Neural crest cell (in vitro differentiated cells): ENCODE data around the gene SNAPC1. TPM values are rescaled to one million over a fixed set of nuclear protein-coding genes. Genes with fewer than 3 reads are reported as not detected.
A peak's percentile ranks its signal among the peaks of the same experiment; 100 is the strongest.

ENCODE experiments used
- DNase-seq: peaks from one replicate; pipeline ENCODE4 v3.0.0; 2021; ENCODE audit warnings: low read depth, mixed read lengths, low spot score
- H3K27ac Mint-ChIP-seq: one replicate; pipeline ENCODE4 v1.8.0; 2021; ENCODE audit warnings: mild to moderate bottlenecking, mixed read lengths; ENCODE audit not compliant: unreplicated experiment
- H3K27me3 Mint-ChIP-seq: 2 replicates; pipeline ENCODE4 v1.8.0; 2021; ENCODE audit warnings: low read depth, mild to moderate bottlenecking, mixed read lengths
- H3K36me3 Mint-ChIP-seq: 2 replicates; pipeline ENCODE4 v1.8.0; 2021; ENCODE audit warnings: low read depth, mild to moderate bottlenecking, mixed read lengths
- H3K4me1 Mint-ChIP-seq: 2 replicates; pipeline ENCODE4 v1.8.0; 2021; ENCODE audit warnings: mixed read lengths
- H3K4me3 Mint-ChIP-seq: one replicate; pipeline ENCODE4 v1.8.0; 2021; ENCODE audit warnings: mild to moderate bottlenecking, mixed read lengths
- H3K9me3 Mint-ChIP-seq: 2 replicates; pipeline ENCODE4 v1.8.0; 2021; ENCODE audit warnings: mixed read lengths
- CTCF ChIP-seq: fragments of 200-600 bp; sonication (generic); conservative IDR thresholded peaks from 2 replicates; pipeline ENCODE4 v1.5.0; 2021; ENCODE audit warnings: antibody characterized with exemption, mild to moderate bottlenecking
- total RNA-seq: library from RNA; stranded (reverse); gene quantifications from 2 replicates; pipeline ENCODE4 v1.2.1, GENCODE V29; 2021

Gene SNAPC1
- total RNA-seq, 1 donor from 2014 or later, result 6.2 TPM

GRCh38 chr14:61836184-61836583 lies 74.0 kb downstream of the SNAPC1 start:
- H3K4me1 Mint-ChIP-seq, result no peaks in the 10 kb centered on the region
- H3K27me3 Mint-ChIP-seq, result peaks cover 29% of the 10 kb centered on the region
- no peak overlapping the region for H3K27ac Mint-ChIP-seq
- TF ChIP-seq CTCF, result no peak
- no peaks in the 10 kb centered on the region for H3K9me3 Mint-ChIP-seq
- no peaks in the 10 kb centered on the region for H3K36me3 Mint-ChIP-seq
- H3K4me3 Mint-ChIP-seq, result no peak overlapping the region
- DNase-seq, result no peak

- H3K4me1 Mint-ChIP-seq, result no peaks in the 10 kb centered on the region
- DNase-seq, result no peak
- no peak overlapping the region for H3K4me3 Mint-ChIP-seq
- no peaks in the 10 kb centered on the region for H3K36me3 Mint-ChIP-seq
- H3K9me3 Mint-ChIP-seq, result no peaks in the 10 kb centered on the region
- peaks cover 29% of the 10 kb centered on the region for H3K27me3 Mint-ChIP-seq
- no peak for TF ChIP-seq CTCF
- no peak overlapping the region for H3K27ac Mint-ChIP-seq
Observed at GRCh38 chr14:61836807-61837206, 74.6 kb downstream of the SNAPC1 start.

GRCh38 chr14:61837336-61838229 lies 75.4 kb downstream of the SNAPC1 start:
- Mint-ChIP-seq H3K27ac (no peak overlapping the region), H3K27me3 (peaks cover 26% of the 10 kb centered on the region)

GRCh38 chr14:61838661-61839245 lies 76.5 kb downstream of the SNAPC1 start:
- no peaks in the 10 kb centered on the region for H3K4me1 Mint-ChIP-seq
- no peak overlapping the region for H3K4me3 Mint-ChIP-seq
- no peak overlapping the region for H3K27ac Mint-ChIP-seq
- peaks cover 35% of the 10 kb centered on the region for H3K27me3 Mint-ChIP-seq
- TF ChIP-seq CTCF, result no peak
- no peaks in the 10 kb centered on the region for H3K36me3 Mint-ChIP-seq
- peaks cover 3% of the 10 kb centered on the region for H3K9me3 Mint-ChIP-seq
- DNase-seq, result no peak

More at GRCh38 chr14:61837336-61838229, 75.4 kb downstream of the SNAPC1 start:
- H3K9me3 Mint-ChIP-seq, result peaks cover 3% of the 10 kb centered on the region
- H3K4me3 Mint-ChIP-seq, result no peak overlapping the region
- H3K4me1 Mint-ChIP-seq, result no peaks in the 10 kb centered on the region
- DNase-seq, result peak; percentile 75
- H3K36me3 Mint-ChIP-seq, result no peaks in the 10 kb centered on the region
- peak; percentile 93 for TF ChIP-seq CTCF

- no peak for DNase-seq
- TF ChIP-seq CTCF, result no peak
- H3K36me3 Mint-ChIP-seq, result no peaks in the 10 kb centered on the region
Observed at GRCh38 chr14:61839507-61839906, 77.3 kb downstream of the SNAPC1 start.

More at GRCh38 chr14:61839507-61839906, 77.3 kb downstream of the SNAPC1 start:
- H3K27ac Mint-ChIP-seq, result no peak overlapping the region
- H3K4me3 Mint-ChIP-seq, result no peak overlapping the region
- H3K9me3 Mint-ChIP-seq, result peaks cover 3% of the 10 kb centered on the region
- H3K4me1 Mint-ChIP-seq, result no peaks in the 10 kb centered on the region
- peaks cover 37% of the 10 kb centered on the region for H3K27me3 Mint-ChIP-seq
